ENCODE results near the gene CCDC60.

The CCDC60 gene

DNA sequence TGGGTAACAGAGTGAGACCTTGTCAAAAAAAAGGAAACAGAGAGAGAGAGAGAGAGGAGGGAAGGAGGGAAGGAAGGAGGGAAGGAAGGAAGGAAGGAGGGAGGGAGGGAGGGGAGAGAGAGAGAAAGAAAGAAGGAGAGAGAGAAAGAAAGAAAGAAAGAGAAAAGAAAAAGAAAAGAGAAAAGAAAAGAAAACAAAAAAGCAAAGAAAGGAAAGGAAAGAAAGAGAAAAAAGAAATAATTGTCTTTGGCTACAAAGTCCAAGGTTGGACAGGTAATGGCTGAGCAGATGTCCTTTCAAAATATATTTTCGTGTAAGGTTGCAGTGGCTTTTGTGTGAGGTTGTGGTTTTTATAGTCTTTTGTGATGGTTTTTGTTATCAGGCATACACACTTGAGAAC lies 21.6 kb upstream of the CCDC60 start:
- Histone ChIP-seq H3K23ac (ENCODE audit: low read length) (no peak overlapping the region), H4K91ac (ENCODE audit: low read depth, low read length) (no peak overlapping the region), H2BK12ac (ENCODE audit: low read length) (no peak overlapping the region), H2BK120ac (ENCODE audit: insufficient read depth, low read length, poor library complexity) (no peak overlapping the region), H3K36me3 (ENCODE audit: control insufficient read depth in 1 of 2, insufficient read depth in 2 of 2, low read length in 2 of 2) (no peaks in the 10 kb centered on the region), H3K14ac (ENCODE audit: low read length) (no peak overlapping the region), H2AK5ac (ENCODE audit: low read length) (no peak overlapping the region), H3K4me2 (ENCODE audit: low read length) (no peak overlapping the region), H3K4me1 (ENCODE audit: control insufficient read depth in 1 of 2, insufficient read depth in 2 of 2, low read length in 2 of 2) (peaks cover 4% of the 10 kb centered on the region in 2 experiments), H2BK5ac (ENCODE audit: low read depth, low read length, poor library complexity) (no peak overlapping the region), H3K4me3 (ENCODE audit: low read depth, low read length) (no peak overlapping the region), H3K9ac (ENCODE audit: low read length) (no peak overlapping the region), H3K4ac (ENCODE audit: low read depth, low read length) (no peak overlapping the region), H3K18ac (ENCODE audit: low read length) (no peak overlapping the region), H2AFZ (ENCODE audit: insufficient read depth, low read length, poor library complexity) (no peak overlapping the region), H3K79me1 (ENCODE audit: low read length) (peaks cover 4% of the 10 kb centered on the region), H3K9me3 (ENCODE audit: insufficient read depth, low read depth, low read length) (no peaks in the 10 kb centered on the region), H4K8ac (ENCODE audit: low read depth, low read length) (no peak overlapping the region), H4K12ac (ENCODE audit: low read depth, low read length) (no peak overlapping the region), H3K27me3 (ENCODE audit: insufficient read depth, low read length) (no peaks in the 10 kb centered on the region), H3K79me2 (ENCODE audit: control insufficient read depth, insufficient read depth, low read length, poor library complexity) (no peaks in the 10 kb centered on the region), H3K27ac (ENCODE audit: low read depth, low read length) (no peak overlapping the region)
- WGBS (ENCODE audit: extremely low coverage, insufficient coverage, insufficient read length): no CpG with 5 or more reads among the region's 1 CpG
- DNase-seq: no peak

- H3K27me3 ChIP-seq (ENCODE audit: insufficient read depth, low read length): no peaks in the 10 kb centered on the region
Measured at GRCh38 chr12:119314290-119314689, 20.2 kb upstream of the CCDC60 start.

DNA sequence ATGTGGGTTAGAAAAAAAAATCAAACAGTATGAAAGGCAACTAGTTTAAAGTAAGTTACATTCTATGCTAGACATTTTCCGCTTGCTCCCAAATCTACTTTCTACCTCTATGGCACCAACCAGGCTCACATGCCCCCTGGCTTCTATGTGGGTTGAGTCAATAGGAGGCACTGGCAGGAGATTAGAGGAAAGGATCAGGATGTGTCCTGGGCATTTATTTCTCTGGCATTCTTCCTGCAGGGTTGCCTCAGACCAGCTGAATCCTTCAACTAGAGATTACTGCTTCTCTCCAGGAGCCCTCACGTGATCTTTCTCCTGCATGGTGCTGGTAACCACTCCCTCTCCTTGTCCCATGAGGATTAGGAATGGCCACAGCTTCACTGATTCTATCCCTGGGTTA lies 14.9 kb upstream of the CCDC60 start:
- H2BK12ac ChIP-seq (ENCODE audit: low read length): no peak overlapping the region
- H3K18ac ChIP-seq (ENCODE audit: low read length): no peak overlapping the region
- H3K9ac ChIP-seq (ENCODE audit: low read length): no peak overlapping the region
- H3K23ac ChIP-seq (ENCODE audit: low read length): no peak overlapping the region
- no peak overlapping the region for H2BK120ac ChIP-seq (ENCODE audit: insufficient read depth, low read length, poor library complexity)
- no peak overlapping the region for H3K4me3 ChIP-seq (ENCODE audit: low read depth, low read length)
- WGBS (ENCODE audit: extremely low coverage, insufficient coverage, insufficient read length): no CpG with 5 or more reads among the region's 2 CpGs
- H3K4ac ChIP-seq (ENCODE audit: low read depth, low read length): no peak overlapping the region
- H3K4me1 ChIP-seq (ENCODE audit: control insufficient read depth in 1 of 2, insufficient read depth in 2 of 2, low read length in 2 of 2): no peaks in the 10 kb centered on the region
- H4K91ac ChIP-seq (ENCODE audit: low read depth, low read length): no peak overlapping the region
- H3K9me3 ChIP-seq (ENCODE audit: insufficient read depth, low read depth, low read length): no peaks in the 10 kb centered on the region
- no peaks in the 10 kb centered on the region for H3K27me3 ChIP-seq (ENCODE audit: insufficient read depth, low read length)
- no peak overlapping the region for H4K8ac ChIP-seq (ENCODE audit: low read depth, low read length)
- H2BK5ac ChIP-seq (ENCODE audit: low read depth, low read length, poor library complexity): no peak overlapping the region
- no peak overlapping the region for H3K4me2 ChIP-seq (ENCODE audit: low read length)
- no peak for DNase-seq
- no peaks in the 10 kb centered on the region for H3K79me1 ChIP-seq (ENCODE audit: low read length)
- no peak overlapping the region for H2AFZ ChIP-seq (ENCODE audit: insufficient read depth, low read length, poor library complexity)
- H3K14ac ChIP-seq (ENCODE audit: low read length): no peak overlapping the region
- H2AK5ac ChIP-seq (ENCODE audit: low read length): no peak overlapping the region
- H3K27ac ChIP-seq (ENCODE audit: low read depth, low read length): no peak overlapping the region
- H3K79me2 ChIP-seq (ENCODE audit: control insufficient read depth, insufficient read depth, low read length, poor library complexity): no peaks in the 10 kb centered on the region
- H3K36me3 ChIP-seq (ENCODE audit: control insufficient read depth in 1 of 2, insufficient read depth in 2 of 2, low read length in 2 of 2): no peaks in the 10 kb centered on the region
- no peak overlapping the region for H4K12ac ChIP-seq (ENCODE audit: low read depth, low read length)

More at GRCh38 chr12:119314290-119314689, 20.2 kb upstream of the CCDC60 start:
- WGBS (ENCODE audit: extremely low coverage, insufficient coverage, insufficient read length): no CpG with 5 or more reads among the region's 5 CpGs
- H3K27ac ChIP-seq (ENCODE audit: low read depth, low read length): no peak overlapping the region
- H4K91ac ChIP-seq (ENCODE audit: low read depth, low read length): no peak overlapping the region
- H3K79me2 ChIP-seq (ENCODE audit: control insufficient read depth, insufficient read depth, low read length, poor library complexity): no peaks in the 10 kb centered on the region
- no peak overlapping the region for H2BK12ac ChIP-seq (ENCODE audit: low read length)
- H3K14ac ChIP-seq (ENCODE audit: low read length): no peak overlapping the region
- H4K12ac ChIP-seq (ENCODE audit: low read depth, low read length): no peak overlapping the region
- H3K4ac ChIP-seq (ENCODE audit: low read depth, low read length): no peak overlapping the region
- no peaks in the 10 kb centered on the region for H3K36me3 ChIP-seq (ENCODE audit: control insufficient read depth in 1 of 2, insufficient read depth in 2 of 2, low read length in 2 of 2)
- no peak overlapping the region for H3K23ac ChIP-seq (ENCODE audit: low read length)
- H3K4me1 ChIP-seq (ENCODE audit: control insufficient read depth in 1 of 2, insufficient read depth in 2 of 2, low read length in 2 of 2): no peaks in the 10 kb centered on the region
- H3K4me3 ChIP-seq (ENCODE audit: low read depth, low read length): no peak overlapping the region
- H3K18ac ChIP-seq (ENCODE audit: low read length): no peak overlapping the region
- no peak overlapping the region for H2BK120ac ChIP-seq (ENCODE audit: insufficient read depth, low read length, poor library complexity)
- H2AFZ ChIP-seq (ENCODE audit: insufficient read depth, low read length, poor library complexity): no peak overlapping the region
- H3K79me1 ChIP-seq (ENCODE audit: low read length): no peaks in the 10 kb centered on the region
- no peak overlapping the region for H4K8ac ChIP-seq (ENCODE audit: low read depth, low read length)
- no peaks in the 10 kb centered on the region for H3K9me3 ChIP-seq (ENCODE audit: insufficient read depth, low read depth, low read length)
- no peak overlapping the region for H2AK5ac ChIP-seq (ENCODE audit: low read length)
- no peak overlapping the region for H2BK5ac ChIP-seq (ENCODE audit: low read depth, low read length, poor library complexity)
- no peak overlapping the region for H3K4me2 ChIP-seq (ENCODE audit: low read length)
- no peak for DNase-seq
- H3K9ac ChIP-seq (ENCODE audit: low read length): no peak overlapping the region

GRCh38 chr12:119320678-119321077 lies 13.9 kb upstream of the CCDC60 start:
- no peak overlapping the region for H3K4ac ChIP-seq (ENCODE audit: low read depth, low read length)
- H3K79me2 ChIP-seq (ENCODE audit: control insufficient read depth, insufficient read depth, low read length, poor library complexity): no peaks in the 10 kb centered on the region
- no peaks in the 10 kb centered on the region for H3K9me3 ChIP-seq (ENCODE audit: insufficient read depth, low read depth, low read length)
- no peak overlapping the region for H2BK120ac ChIP-seq (ENCODE audit: insufficient read depth, low read length, poor library complexity)
- no peak overlapping the region for H2BK12ac ChIP-seq (ENCODE audit: low read length)
- no peak overlapping the region for H3K14ac ChIP-seq (ENCODE audit: low read length)
- H4K8ac ChIP-seq (ENCODE audit: low read depth, low read length): no peak overlapping the region
- no peaks in the 10 kb centered on the region for H3K4me1 ChIP-seq (ENCODE audit: control insufficient read depth in 1 of 2, insufficient read depth in 2 of 2, low read length in 2 of 2)
- no peaks in the 10 kb centered on the region for H3K27me3 ChIP-seq (ENCODE audit: insufficient read depth, low read length)
- no peak overlapping the region for H3K4me3 ChIP-seq (ENCODE audit: low read depth, low read length)
- no peak overlapping the region for H2AK5ac ChIP-seq (ENCODE audit: low read length)
- H3K23ac ChIP-seq (ENCODE audit: low read length): no peak overlapping the region
- DNase-seq: no peak
- no peak overlapping the region for H2AFZ ChIP-seq (ENCODE audit: insufficient read depth, low read length, poor library complexity)
- H3K4me2 ChIP-seq (ENCODE audit: low read length): no peak overlapping the region
- no peaks in the 10 kb centered on the region for H3K79me1 ChIP-seq (ENCODE audit: low read length)
- no CpG with 5 or more reads among the region's 2 CpGs for WGBS (ENCODE audit: extremely low coverage, insufficient coverage, insufficient read length)
- no peak overlapping the region for H4K12ac ChIP-seq (ENCODE audit: low read depth, low read length)
- no peak overlapping the region for H3K9ac ChIP-seq (ENCODE audit: low read length)
- no peak overlapping the region for H3K18ac ChIP-seq (ENCODE audit: low read length)
- no peak overlapping the region for H4K91ac ChIP-seq (ENCODE audit: low read depth, low read length)
- H2BK5ac ChIP-seq (ENCODE audit: low read depth, low read length, poor library complexity): no peak overlapping the region
- H3K27ac ChIP-seq (ENCODE audit: low read depth, low read length): no peak overlapping the region
- H3K36me3 ChIP-seq (ENCODE audit: control insufficient read depth in 1 of 2, insufficient read depth in 2 of 2, low read length in 2 of 2): no peaks in the 10 kb centered on the region
